Amniotic epithelial cell (primary cell): ENCODE data around the gene NAT9.
A peak's percentile ranks its signal among the peaks of the same experiment; 100 is the strongest.

Experiments used
- DNase-seq: peaks from one replicate; pipeline ENCODE4 v3.0.0-alpha.2; 2010; ENCODE audit warnings: low read depth

NAT9 gene

DNA sequence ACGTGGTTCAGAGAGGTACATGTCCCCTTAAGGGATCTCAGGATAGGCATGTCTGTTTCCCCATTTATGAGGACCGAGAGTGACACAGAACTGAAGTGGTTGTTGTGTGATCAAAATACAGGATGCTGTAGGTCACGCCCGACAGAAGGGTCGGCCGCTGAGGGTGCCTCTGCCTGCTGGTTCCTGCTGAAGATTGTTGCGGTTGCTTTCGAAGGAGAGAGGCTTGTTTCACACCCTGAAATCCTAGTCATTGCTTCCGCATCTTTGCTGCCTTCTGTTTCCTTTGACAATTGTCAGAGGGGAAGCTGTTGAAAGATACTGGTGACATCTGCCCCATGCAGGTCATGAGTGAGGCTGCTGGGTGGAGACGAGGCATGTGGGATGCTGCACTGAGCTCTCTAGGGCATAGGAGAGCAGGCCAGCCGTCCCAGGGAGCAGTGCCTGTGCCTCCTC, 3.8 kb upstream of the NAT9 start:
- no peak for DNase-seq

DNA sequence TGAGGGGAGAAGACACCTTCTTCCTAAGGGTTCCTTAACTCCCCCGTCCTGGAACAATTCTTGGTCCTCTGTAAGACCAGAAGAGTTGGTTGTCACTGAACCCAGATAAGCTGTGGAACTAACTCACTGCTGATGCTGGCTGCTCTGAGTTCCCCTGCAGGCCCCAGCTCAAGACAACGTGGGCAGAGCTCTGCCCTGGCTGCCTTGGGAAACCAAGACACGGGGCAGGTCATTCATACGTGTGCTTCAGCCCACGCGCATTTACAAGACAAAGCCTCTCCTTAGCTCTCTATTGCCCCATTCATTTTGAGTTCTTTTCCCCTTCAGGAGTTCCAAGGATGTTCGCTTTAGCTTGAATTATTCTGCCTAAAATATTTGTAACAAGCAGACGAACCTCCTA, 3.4 kb upstream of the NAT9 start:
- no peak for DNase-seq

DNA sequence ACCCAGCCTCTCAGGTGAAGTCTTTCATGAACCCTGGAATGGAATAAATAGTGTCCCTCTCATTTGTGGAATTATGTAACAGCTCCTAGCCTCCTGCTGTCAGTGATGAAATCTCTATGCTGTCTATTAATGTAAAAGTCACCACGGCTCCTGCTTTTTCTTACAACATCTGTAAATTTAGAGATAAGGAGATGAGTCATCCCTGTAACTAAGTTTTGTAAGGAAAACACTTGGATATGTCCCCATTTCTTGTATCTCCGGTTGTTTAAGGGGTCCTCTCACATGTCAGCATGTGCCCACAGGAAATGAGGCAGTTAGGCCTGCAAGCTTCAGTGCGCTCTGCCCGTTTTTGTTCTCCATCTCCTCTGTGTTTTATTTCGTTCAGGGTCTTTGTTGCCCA, 2.8 kb upstream of the NAT9 start:
- peak; percentile 89 for DNase-seq

DNA sequence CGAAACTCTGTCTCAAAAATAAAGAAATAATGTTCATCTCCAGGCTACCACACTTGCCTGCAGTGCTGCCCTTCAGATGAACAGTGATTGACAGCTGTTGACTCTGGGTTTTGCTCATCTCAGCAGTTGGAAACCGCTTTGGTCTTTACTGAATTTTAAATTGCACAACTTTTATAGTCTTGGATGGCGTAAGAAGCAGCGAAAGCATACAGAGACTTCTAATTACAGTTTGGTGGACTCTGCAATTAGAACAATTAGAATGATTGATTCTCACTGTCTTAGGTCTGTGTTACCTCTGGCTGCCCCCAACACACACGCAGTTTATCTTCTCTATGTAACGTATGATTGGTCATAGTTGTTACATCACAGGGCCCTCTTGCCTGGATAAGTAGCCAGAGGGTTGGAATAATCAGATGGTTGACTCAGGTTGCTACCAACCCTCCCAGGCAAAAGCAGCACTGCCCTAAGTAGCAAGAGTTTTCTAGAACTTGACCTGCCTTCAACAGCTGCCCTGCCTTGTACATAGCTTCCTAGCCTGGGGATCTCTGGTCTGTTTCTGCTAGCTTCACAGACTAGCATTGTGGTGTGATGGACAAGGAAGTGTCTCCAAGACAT, 1.9 kb upstream of the NAT9 start:
- DNase-seq, result peak; percentile 81

DNA sequence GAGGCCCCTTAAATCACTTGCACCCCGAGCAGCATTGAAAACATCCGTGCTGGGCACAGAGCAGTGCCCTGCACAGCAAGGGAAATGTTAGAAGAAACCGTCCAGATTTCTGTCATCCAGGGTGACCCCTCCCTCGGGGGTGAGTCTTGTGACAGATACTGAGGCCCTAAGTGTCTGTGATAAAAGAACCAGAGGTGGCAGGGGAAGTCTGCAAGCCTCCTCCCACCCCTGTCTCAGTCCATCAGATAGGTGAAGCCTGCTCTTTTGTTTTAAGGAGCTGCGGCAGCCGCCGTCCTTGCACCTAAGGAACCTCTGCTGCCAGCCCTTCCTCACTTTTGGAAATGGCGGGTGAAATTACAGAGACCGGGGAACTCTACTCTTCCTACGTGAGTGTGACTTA, 845 bp upstream of the NAT9 start:
- no peak for DNase-seq

DNA sequence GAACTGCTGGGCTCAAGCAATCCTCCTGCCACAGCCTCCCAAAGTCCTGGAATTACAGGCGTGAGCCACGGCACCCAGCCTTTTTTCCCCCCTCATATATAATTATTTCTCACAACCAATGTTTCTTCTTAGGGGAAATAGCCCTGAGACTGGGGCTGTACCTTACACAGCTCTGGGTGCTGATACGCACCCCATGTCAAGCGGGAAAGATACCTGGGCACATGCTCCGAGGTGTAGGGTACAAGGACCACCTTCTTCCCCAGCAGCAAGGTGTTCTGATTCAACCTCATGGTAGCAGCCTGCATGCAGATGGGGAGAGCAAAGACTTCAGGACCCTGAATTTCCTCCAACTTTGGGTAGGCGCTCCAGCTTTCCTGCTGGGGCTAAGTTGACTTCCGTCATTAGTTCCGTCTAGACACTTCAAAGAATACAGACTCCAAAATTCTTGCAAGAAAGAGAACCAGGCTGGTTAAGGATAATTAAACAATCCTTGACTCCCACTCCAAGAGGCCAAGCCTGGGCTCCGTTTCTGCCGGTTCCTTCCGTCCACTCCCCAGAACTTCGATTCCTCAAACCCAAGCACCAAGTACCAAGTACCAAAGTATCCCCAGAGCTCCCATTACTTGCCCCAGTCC, 619 bp downstream of the NAT9 start:
- no peak for DNase-seq

DNA sequence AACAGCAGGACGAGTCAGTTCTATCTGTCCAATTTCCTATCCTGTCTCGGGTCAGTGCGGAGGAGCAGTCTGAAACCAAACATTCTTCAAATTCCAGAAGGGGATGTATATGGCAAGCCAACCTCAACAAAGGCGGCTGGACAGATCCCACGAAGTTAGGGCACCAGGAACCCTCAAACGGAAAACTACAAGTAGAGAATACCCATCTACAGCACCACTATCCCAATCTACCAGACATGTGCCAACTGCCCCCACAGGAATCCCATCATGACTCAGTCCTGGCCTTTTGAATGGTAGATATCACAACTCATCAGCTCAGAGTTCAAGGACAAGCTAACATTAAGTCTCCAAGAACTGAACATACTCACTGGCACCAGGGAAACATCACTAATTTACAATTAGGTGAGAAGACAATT, 2.3 kb downstream of the NAT9 start:
- peak; percentile 88 for DNase-seq

DNA sequence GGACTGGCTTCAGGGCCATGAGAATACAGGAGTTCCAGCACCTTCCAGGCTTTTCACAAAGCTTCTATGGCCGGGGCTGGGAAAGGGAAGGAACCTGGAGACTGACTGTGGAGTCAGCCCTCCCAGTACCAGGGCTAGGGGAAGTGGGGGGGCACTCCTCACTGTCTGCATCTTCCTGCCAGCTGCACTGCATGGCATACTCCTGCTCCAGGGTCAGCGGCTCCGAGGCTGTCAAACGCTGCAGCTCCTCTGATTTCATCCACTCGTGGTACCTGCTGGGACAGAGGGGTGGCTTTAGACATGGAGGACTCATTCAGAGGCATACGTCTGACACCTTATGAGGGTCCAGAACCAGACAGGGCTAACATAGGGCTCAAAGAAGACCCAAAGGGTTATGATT, 2.7 kb downstream of the NAT9 start:
- DNase-seq, result no peak

DNA sequence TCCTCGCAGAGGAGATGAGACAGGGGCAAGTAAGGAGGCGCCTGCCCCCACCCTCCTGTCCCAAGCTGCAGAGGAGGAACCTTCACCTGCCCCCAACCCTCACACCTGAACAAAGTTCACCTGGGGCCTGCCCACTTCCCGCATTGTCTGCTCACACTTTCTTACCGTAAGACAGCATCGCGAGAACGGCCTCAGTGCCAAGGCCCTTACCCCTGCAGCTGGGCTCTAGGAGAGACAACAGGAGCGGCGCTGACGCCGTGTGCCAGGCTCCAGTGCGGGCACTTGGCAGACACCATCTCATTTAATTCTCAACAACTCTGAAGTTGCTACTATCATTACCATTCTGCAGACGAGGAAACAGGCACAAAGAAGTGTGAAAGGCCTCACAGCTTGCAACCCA, 4.1 kb downstream of the NAT9 start:
- no peak for DNase-seq

DNA sequence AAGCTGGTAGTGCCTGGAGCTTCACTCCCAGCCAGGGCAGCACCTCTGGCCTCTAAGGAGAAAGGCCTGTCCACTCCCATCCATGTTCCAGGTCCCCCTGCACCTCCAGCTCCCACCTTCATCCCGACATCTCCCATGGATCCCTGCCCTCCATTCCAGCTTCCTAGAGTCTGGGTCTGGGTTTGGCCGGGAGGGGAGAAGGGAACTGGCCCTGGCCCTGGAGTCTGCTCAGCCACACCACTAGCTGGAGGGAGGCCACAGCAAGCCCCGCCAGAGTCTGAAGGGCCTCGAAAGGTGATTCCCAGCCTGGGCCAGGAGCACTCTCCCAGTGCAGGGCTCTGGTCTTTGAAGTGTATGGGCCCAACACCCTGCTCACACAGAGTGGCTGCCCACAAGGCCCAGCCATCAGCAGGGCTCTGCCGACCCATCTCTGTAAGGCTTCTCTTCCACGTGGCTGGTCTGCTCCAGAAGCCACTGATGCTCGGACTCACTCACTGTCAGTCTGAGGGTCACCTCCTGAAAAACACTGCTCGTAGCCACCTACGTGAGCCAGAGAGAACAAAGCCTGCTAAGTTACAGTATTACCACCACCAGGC, 4.7 kb downstream of the NAT9 start:
- no peak for DNase-seq

DNA sequence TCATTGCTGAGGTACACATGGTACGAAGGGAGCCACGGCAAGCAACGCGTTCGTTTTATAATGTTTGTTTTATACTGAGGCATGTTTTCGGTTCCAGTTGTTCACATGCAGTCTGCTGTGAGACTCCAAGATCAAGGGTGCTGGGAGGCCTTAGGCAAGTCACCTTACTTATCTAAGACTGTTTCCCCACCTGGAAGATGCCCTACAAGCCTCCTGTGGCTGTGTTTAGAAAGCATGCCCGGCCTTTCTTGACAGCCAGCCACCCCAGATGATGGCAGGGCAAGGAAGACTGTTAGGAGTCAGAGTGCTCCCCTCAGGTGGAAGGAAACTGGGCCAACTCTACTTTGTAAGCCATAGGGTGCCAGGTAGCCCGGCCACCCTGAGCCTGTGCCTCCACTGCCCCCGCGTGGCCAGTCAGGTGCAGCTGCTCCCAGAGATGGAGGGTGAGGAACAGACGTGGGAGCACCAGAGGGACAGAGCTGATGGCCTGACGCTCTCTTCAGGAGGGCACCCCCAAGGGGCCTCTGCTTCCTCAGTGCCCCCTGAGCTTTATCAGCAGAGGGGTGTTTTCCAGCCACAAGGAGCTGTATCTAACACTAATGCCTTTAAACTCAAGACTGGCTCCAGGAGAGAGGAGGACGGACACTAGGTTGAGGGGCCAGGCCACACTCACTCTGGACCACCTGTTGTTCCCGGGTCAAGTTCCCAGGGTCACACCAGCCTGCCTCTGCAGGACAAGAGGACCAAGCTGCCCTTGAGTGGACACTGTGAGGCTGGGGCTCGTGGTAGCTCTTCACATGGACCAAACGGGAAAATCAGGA, 5.4 kb downstream of the NAT9 start:
- DNase-seq, result peak; percentile 48

DNA sequence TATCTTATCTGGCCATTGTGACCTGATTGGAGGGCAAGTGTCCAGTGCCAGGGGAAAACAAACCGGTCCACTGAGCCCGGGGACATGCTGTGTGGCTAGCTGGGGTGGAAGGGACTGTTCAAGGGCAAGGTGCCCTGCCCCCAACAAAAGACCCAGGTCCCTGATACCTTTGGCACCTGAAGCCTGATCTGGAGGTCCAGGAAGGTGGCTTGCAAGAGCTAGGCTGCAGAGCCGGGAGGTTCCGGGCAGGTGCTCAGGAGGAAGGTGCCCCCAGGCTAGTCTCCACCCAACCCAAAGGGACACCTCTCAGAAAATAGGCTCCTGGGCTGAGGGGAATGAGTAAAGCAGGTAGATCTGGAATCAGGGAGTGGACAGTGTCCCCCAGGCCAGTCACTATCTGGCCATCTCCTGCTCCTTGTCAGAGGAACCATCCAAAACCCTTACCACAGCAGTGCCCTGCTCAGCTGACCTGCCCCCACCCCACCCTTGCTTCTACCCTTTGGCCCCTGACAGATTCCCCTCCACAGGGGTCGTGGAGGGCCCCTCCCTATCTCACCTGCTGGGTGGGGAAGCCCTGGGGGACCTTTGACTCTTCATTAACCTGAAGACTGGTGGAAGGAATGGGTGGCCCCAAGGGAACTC, 6.2 kb downstream of the NAT9 start:
- DNase-seq, result no peak

DNA sequence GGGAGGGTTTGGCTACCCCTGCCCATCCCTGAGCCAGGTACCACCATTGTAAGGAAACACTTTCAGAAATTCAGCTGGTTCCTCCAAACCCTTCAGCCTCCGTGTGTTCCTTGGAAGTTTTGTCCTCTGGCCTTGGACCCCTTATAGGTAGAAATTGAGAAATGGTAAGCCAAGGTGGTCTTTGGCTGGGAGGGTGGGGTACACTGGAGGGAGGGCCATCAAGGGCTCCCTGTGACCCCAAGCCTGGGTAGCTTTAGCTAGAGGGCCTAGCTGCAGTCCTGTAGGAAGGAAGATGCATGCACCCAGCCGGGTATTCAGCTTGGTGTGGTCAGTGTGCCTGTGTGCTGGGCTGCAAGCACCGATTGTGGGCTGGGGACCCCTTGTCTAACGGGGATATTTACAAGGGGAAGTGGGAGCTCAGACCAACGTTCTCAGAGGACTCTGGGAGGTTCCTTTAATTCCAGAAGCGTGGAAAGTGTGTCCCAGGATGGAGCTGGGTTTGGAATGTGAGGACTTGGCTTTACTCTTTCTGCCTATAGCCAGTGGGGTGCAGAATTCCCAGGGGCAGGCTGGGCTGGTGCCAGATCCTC, 6.8 kb downstream of the NAT9 start:
- no peak for DNase-seq

DNA sequence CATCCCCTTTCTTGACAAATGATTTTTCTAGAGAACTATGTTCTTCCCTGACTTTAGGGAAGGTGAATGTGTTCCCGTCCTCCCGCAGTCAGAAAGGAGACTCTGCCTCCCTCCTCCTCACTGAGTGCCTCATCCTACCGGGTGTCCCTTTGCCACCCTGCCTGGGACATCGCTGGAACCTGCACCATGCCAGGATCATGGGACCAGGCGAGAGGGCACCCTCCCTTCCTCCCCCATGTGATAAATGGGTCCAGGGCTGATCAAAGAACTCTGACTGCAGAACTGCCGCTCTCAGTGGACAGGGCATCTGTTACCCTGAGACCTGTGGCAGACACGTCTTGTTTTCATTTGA, 7.4 kb downstream of the NAT9 start:
- DNase-seq, result no peak

DNA sequence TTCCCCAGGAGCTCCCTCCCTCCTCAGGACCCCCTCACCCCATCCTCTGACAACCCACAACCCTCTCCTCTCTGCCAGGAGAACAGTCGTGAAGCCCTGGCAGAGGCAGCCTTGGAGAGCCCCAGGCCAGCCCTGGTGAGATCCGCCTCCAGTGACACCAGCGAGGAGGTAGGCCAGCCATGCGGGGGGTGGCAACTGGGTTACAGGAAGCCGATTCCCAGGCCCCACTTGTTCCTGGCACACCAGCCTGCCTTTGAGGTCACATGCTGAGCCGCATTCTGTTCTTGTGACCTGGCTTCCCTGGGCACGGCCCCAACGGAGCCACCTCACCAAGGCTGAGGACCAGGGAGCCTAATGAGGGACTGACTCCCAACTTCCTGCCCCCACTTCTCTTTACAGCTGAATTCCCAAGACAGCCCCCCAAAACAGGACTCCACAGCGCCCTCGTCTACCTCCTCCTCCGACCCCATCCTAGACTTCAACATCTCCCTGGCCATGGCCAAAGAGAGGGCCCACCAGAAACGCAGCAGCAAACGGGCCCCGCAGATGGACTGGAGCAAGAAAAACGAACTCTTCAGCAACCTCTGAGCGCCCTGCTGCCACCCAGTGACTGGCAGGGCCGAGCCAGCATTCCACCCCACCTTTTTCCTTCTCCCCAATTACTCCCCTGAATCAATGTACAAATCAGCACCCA, 7.9 kb downstream of the NAT9 start:
- DNase-seq, result peak; percentile 66

DNA sequence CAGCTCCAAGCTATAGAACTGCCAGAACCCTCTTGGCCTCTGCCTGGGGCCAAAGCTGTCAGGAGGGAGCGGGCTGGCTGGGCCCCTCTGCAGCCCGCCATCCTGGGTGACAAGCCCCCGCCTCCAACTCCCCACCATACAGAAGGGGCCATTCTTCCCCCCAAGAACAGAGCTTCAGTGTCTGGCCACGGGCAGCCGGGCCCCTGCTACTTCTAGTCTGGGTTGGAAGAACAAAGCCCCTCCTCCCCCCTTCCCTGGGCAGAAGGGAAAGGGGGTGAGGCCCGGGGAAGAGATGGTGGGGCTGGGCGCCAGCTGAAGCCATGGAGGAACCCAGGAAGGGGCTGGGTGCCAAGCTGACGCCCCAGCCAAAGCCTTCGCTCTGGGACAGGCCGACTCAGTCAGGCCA, 9.0 kb downstream of the NAT9 start:
- no peak for DNase-seq

DNA sequence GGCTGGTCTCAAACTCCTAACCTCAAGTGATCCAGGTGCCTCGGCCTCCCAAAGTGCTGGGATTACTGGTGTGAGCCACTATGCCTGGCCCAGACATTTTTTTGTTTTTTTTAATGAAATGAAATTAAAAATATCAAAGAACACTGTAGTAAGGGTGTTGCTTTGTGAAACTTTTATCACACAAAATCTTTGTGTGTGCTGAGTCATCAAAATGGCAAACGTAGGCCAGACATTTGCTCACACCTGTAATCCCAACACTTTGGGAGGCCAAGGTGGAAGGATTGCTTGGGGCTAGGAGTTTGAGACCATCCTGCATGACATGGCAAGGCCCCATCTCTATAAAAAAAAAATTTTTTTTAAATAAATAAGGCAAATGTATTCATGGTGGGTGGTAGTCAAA, 9.7 kb downstream of the NAT9 start:
- DNase-seq, result no peak

DNA sequence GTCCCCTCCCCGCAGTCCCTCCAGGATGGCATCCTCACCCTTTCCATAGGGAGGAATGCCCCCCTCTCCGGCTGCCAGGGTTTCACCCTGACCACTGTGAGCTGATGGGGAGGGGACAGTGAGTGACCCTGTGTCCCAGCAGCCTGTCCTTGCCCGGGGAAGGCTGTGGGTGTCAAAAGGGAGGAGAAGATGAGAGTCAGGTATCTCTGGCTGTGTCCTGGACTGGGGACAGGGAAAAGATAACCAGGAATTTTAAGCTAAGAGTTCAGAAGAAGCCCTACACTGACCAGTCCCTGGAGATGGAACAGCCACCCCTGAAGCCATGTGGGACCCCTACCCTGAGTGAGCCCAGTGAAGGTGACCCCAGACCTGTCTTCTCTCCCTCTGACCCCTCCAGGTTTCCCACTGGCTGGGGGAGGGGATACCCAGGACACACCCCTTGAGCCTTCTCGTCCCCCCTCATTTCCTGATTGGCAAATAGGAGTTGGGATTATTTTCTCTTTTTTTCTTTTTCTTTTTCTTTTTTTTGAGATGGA, 11.3 kb downstream of the NAT9 start:
- DNase-seq, result no peak

DNA sequence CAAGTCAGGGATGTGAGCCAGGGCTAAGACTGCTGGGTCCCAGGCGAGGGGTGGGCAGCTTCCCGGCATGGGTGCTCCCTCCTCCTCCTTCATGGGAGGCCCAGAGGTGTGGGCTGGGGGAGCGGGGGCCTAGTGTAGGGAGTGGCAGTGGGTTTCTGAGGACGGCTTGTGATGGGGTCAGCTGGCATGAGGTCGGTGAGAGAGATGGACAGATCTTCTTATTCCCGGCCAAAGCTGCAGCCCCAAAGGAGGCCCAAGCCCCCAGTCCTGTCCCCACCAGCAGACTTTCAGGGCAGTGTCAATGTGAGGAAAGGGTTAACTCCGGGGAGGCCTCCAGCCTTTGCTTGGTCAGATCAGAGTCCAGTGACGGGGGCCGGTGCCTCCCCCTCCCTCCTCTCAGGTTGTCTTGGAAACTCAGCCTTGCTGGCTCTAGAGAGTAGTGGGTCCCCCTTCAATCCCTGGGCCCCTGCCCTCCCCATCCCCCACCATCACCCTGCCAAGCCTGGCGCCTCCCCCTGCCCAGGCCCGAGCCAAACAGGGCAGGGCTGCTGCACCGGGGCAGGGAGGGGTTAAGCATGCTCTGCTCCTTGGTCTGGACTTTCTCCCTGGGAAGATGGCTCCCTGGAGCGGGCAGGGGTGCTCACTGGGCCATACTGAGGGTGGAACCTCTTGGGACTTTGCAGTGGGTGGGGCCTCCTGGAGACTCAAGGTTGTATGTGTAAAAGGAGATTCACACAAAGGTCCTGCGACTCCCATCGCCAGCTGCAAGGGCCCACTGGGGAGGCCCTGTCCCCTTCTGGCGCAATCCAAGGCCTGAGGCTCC, 12.4 kb downstream of the NAT9 start:
- peak; percentile 46 for DNase-seq

DNA sequence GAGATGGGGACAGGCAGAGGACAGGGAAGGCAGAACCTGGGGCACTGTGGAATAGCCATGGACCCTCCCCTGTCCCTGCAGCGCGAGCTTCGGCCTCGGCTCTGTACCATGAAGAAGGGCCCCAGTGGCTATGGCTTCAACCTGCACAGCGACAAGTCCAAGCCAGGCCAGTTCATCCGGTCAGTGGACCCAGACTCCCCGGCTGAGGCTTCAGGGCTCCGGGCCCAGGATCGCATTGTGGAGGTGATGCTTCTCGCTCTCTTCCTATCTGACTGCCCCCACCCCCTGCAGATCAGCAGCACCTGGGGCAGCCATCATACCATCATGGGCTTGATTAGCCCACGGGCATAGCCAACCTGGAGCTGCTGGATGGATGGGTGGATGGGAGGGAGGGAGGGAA, 14.2 kb downstream of the NAT9 start:
- DNase-seq, result no peak
